Measurements from ENCODE around the gene PIGA. TPM values are rescaled to one million over a fixed set of nuclear protein-coding genes. Genes with fewer than 3 reads are reported as not detected.

The PIGA gene, protein sequence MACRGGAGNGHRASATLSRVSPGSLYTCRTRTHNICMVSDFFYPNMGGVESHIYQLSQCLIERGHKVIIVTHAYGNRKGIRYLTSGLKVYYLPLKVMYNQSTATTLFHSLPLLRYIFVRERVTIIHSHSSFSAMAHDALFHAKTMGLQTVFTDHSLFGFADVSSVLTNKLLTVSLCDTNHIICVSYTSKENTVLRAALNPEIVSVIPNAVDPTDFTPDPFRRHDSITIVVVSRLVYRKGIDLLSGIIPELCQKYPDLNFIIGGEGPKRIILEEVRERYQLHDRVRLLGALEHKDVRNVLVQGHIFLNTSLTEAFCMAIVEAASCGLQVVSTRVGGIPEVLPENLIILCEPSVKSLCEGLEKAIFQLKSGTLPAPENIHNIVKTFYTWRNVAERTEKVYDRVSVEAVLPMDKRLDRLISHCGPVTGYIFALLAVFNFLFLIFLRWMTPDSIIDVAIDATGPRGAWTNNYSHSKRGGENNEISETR
- 40.6 and 43.3 TPM in 2 replicates for total RNA-seq

DNA sequence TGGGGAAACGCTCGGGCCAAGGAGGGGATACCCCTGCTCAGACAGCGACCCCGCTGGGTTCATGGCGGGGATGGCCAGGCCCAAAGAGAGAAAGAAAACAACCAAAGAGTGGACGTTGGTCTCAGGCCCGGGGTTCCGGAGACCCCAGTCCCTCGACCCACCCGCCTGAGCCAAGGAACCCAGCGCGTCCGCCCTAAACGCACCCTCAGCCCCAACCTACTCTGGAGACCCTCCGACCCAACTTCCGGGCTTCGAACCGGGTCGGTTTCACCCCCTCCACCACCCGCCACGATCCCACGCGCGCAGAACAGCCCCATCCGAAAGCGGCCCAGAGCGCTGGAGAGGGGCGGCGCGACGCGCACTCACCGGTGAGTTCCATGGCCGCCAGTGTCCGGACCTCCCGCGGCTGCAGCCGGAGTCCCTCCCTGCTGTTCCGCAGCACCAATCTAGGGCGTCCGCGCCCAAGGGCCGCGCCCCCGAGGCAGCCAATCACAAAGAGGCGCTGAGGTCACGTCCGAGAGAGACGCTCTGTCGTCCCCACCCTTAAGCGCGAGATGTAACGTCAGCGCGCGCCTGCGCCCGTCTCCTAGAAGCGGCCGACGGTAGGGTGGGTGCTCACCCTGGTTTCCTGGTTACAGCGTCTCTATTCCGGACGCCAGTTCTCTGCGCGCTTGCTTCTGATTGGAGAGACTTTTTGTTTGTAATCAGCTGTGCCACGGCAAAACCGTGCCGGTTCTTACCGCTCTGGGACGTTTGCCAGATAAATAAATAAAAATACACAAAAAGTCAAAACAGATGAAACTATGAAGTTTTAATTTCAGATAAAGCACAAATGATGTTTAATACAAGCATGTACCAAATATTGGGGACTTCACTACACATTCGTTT lies at the start of gene PIGA:
TSS of gene PIGA (minus strand) at position 389 of the 888 bp plus-strand sequence. CDS start 3,593 bp downstream, outside the sequence.
- Mint-ChIP-seq H3K9me3 (no peaks in the 10 kb centered on the region), H3K27ac (peak within 1 kb of the TSS; percentile 89), H3K4me3 (ENCODE audit: low read depth) (peak within 1 kb of the TSS; percentile 89), H3K27me3 (ENCODE audit: low read depth) (peaks cover 6% of the 10 kb centered on the region), H3K36me3 (ENCODE audit: low read depth) (peaks cover 11% of the 10 kb centered on the region), H3K4me1 (ENCODE audit: low read depth) (peaks cover 12% of the 10 kb centered on the region)
- intact Hi-C loops (cut with micrococcal nuclease): loop anchor here (1.0 to 10.0 kb wide), 5 partner anchors 159 to 1308 kb away; partner anchors contain the start of genes CA5B, FANCB, GEMIN8 and MOSPD2
- DNase-seq (ENCODE audit: low spot score): peak; percentile 90

DNA sequence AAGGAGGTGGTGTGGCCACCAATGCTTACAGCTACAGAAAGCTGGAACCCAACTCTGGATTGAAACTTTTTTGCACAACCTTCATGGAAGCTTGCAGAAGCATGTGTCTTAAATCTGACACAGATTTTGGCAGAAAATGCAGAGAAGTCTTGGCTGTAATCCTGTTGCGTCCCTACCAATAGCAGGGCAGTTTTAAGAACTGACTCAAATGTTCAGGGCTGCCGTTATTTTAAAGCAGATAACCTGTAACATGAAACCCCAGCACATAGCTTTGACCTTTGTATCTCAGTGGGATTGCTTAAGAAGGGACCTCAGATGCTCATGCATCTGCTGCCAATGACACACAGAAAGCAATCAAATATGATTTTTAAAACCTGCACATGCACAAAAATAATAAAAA lies 49.0 kb upstream of the PIGA start, which contains the start of gene VEGFD:
TSS of gene VEGFD (minus strand) at position 110 of the 400 bp plus-strand sequence. CDS start 467 bp downstream, outside the sequence.
- Mint-ChIP-seq H3K36me3 (ENCODE audit: low read depth) (no peaks in the 10 kb centered on the region), H3K4me3 (ENCODE audit: low read depth) (no peak within 1 kb of the TSS), H3K4me1 (ENCODE audit: low read depth) (no peaks in the 10 kb centered on the region), H3K27ac (no peak within 1 kb of the TSS), H3K27me3 (ENCODE audit: low read depth) (no peaks in the 10 kb centered on the region), H3K9me3 (no peaks in the 10 kb centered on the region)
- intact Hi-C loops (cut with micrococcal nuclease): no loop called here
- DNase-seq (ENCODE audit: low spot score): no peak

DNA sequence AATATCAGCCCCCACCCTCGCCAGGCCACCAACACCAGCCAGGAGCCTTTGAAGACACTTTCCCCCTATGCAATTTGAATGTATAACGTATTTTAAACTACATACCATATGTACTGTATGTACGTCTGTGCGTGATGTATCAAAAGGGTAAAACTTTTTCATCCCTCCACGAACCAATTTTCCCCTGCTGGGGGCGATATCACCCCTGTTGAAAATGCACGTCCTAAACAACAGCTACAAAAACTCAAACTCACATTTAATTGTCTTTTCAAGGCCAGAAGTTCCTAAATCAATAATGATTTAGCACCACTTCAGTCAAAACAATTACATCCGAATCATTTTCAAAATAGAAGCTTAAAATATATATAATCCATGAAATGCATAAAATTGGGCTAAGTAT lies 47.5 kb upstream of the PIGA start:
- Mint-ChIP-seq H3K4me1 (ENCODE audit: low read depth) (no peaks in the 10 kb centered on the region), H3K27ac (no peak overlapping the region), H3K9me3 (no peaks in the 10 kb centered on the region), H3K4me3 (ENCODE audit: low read depth) (no peak overlapping the region), H3K36me3 (ENCODE audit: low read depth) (no peaks in the 10 kb centered on the region), H3K27me3 (ENCODE audit: low read depth) (no peaks in the 10 kb centered on the region)
- no peak for DNase-seq (ENCODE audit: low spot score)
- intact Hi-C loops (cut with micrococcal nuclease): no loop called here

DNA sequence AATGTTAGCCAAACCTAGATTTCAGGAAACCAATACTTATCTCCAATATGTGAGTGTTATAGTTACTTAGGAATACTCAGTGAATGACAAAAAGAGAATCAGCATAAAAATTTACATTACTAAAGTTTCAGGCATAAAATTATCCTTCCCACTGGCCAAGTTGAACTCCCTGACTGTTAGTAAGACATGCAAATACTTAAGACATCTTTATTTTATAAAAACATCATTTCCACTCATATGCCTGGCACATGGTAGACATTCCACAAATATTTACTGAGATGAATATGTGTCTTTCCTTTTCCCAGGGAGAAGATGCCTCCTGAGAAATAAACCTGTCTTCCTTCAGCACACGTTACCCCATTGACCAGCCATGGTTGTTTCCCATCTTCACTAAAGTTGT lies 41.6 kb upstream of the PIGA start:
- H3K4me1 Mint-ChIP-seq (ENCODE audit: low read depth): no peaks in the 10 kb centered on the region

DNA sequence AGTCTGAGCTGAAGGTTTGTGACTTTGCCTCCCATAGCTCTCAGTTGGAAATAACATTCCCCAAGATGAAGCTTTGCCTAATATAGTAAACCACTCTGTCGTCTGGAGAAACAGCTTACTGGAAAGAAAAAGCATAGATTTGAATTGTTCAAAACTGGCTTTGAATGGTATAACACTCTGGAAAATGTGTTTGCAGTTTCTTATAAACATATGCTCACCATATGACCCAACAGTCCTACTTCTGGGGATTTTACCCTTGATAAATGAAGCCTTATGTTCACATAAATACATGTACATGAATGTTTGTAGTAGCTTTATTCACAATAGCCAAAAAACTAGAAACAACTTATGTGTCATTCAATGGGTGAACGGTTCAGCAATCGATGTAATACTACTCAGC lies 38.7 kb upstream of the PIGA start:
- Mint-ChIP-seq H3K4me3 (ENCODE audit: low read depth) (no peak overlapping the region), H3K27me3 (ENCODE audit: low read depth) (peaks cover 5% of the 10 kb centered on the region), H3K9me3 (no peaks in the 10 kb centered on the region), H3K4me1 (ENCODE audit: low read depth) (no peaks in the 10 kb centered on the region), H3K27ac (no peak overlapping the region), H3K36me3 (ENCODE audit: low read depth) (no peaks in the 10 kb centered on the region)
- DNase-seq (ENCODE audit: low spot score): no peak
- intact Hi-C loops (cut with micrococcal nuclease): no loop called here

More for the DNA sequence above, 41.6 kb upstream of the PIGA start:
- Mint-ChIP-seq H3K27me3 (ENCODE audit: low read depth) (peaks cover 2% of the 10 kb centered on the region), H3K27ac (no peak overlapping the region), H3K36me3 (ENCODE audit: low read depth) (no peaks in the 10 kb centered on the region), H3K9me3 (no peaks in the 10 kb centered on the region), H3K4me3 (ENCODE audit: low read depth) (no peak overlapping the region)
- DNase-seq (ENCODE audit: low spot score): no peak
- intact Hi-C loops (cut with micrococcal nuclease): no loop called here

DNA sequence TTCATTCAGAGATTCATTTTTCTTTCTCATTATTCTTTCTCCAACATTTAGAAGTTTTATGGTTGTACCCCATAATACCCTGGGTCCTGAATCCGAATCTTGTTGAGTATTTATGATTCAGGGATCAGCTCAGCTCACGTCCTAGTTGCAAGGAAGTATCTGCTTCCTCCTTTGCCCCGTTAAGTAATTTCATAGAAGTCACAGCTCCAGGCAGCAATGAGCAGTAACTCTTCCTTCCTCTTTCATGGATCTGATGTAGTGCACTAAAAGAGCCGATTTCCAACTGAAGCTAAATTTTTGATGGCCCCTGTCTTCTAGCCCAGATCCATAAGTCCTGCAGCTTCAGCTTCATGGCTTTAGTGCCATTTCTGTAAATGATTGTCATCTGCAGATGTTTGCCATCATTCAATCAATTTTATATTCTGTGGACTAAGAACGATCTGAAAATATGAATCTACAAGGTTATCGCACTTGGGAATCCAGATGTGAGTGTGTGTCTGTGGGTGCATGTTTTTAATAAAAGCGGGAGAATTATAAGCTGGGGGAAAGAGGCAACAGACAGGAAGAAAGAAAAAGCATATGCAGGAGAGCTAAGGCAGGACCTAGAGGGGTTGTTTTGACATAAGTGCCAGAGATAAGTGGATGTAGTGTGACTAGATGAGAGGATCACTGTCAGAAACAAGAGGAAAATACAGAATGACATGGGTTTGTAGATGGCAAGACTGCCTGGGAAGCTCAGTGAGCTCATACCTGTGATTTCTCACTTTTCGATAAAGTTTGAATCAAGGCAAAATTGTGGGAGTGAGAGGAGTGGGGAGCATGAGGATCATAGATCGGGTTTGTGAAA lies 31.4 kb upstream of the PIGA start:
- no peaks in the 10 kb centered on the region for H3K4me1 Mint-ChIP-seq (ENCODE audit: low read depth)
- H3K27me3 Mint-ChIP-seq (ENCODE audit: low read depth): peaks cover 16% of the 10 kb centered on the region
- DNase-seq (ENCODE audit: low spot score): no peak
- H3K36me3 Mint-ChIP-seq (ENCODE audit: low read depth): no peaks in the 10 kb centered on the region
- no peak overlapping the region for H3K27ac Mint-ChIP-seq
- H3K9me3 Mint-ChIP-seq: no peaks in the 10 kb centered on the region
- intact Hi-C loops (cut with micrococcal nuclease): no loop called here
- H3K4me3 Mint-ChIP-seq (ENCODE audit: low read depth): no peak overlapping the region

DNA sequence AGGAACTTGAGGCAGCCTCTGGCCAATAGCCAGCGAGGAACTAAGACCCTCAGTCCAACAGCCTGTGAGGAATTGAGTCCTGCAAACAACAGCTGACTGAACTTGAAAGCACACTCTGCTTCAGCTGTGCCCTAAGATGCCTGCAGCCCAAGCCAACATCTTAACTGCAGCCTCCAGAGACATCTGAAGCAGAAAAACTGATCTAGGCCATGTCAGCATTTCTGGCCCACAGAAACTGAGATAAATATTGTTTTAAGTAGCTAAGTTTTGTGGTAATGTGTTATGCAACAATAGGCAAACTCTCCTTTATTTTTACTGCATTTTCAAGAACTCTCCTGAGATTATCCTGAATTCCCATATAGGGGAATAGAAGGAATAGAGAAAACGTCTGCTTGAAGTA lies 24.4 kb upstream of the PIGA start:
- Mint-ChIP-seq H3K27me3 (ENCODE audit: low read depth) (peaks cover 10% of the 10 kb centered on the region), H3K36me3 (ENCODE audit: low read depth) (no peaks in the 10 kb centered on the region), H3K4me3 (ENCODE audit: low read depth) (no peak overlapping the region), H3K27ac (no peak overlapping the region), H3K4me1 (ENCODE audit: low read depth) (no peaks in the 10 kb centered on the region), H3K9me3 (no peaks in the 10 kb centered on the region)
- no peak for DNase-seq (ENCODE audit: low spot score)
- intact Hi-C loops (cut with micrococcal nuclease): no loop called here

DNA sequence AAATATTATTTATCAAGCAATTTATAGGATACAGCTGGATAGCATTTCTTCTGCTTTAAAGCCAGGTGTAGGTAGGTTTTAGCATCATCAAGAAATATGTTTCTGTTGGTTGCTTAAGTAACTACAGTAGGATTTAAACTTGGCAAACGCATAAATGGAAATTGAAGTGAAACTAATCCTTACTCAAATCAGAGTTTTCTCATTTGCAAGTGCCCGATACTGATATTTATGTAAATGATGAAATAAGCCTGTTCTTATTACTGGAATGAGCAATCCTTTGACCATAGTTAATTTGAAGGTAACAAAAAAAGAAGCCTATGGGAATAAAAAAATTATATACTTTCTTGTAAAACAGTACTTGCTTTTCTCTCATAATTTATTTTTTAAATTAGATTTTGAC lies 23.2 kb upstream of the PIGA start:
- peaks cover 6% of the 10 kb centered on the region for H3K27me3 Mint-ChIP-seq (ENCODE audit: low read depth)
- intact Hi-C loops (cut with micrococcal nuclease): no loop called here
- no peaks in the 10 kb centered on the region for H3K36me3 Mint-ChIP-seq (ENCODE audit: low read depth)
- no peak overlapping the region for H3K27ac Mint-ChIP-seq
- H3K4me3 Mint-ChIP-seq (ENCODE audit: low read depth): no peak overlapping the region
- no peak for DNase-seq (ENCODE audit: low spot score)
- H3K4me1 Mint-ChIP-seq (ENCODE audit: low read depth): no peaks in the 10 kb centered on the region
- no peaks in the 10 kb centered on the region for H3K9me3 Mint-ChIP-seq

DNA sequence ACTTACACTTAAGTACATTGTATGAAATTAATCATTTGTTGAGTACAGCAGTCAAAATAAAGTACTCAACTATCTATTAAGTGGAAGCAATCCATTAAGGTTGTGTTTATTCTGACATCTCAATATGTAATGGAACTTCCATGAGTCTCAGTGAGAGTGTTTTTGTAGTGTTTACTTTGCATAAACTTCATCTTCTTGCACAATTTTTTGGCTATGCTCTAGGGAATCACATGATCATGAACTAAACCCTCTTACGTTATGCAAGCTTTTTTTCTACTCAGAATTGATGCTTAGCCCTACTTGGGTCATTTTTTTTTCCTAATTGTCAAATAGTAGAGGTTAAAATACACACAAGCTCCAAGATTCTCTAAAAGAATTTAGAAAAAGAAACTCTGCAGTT lies 21.1 kb upstream of the PIGA start:
- no peak overlapping the region for H3K27ac Mint-ChIP-seq
- H3K36me3 Mint-ChIP-seq (ENCODE audit: low read depth): no peaks in the 10 kb centered on the region
- H3K9me3 Mint-ChIP-seq: no peaks in the 10 kb centered on the region
- peaks cover 9% of the 10 kb centered on the region for H3K27me3 Mint-ChIP-seq (ENCODE audit: low read depth)
- H3K4me1 Mint-ChIP-seq (ENCODE audit: low read depth): no peaks in the 10 kb centered on the region
- no peak for DNase-seq (ENCODE audit: low spot score)
- H3K4me3 Mint-ChIP-seq (ENCODE audit: low read depth): no peak overlapping the region
- intact Hi-C loops (cut with micrococcal nuclease): no loop called here

DNA sequence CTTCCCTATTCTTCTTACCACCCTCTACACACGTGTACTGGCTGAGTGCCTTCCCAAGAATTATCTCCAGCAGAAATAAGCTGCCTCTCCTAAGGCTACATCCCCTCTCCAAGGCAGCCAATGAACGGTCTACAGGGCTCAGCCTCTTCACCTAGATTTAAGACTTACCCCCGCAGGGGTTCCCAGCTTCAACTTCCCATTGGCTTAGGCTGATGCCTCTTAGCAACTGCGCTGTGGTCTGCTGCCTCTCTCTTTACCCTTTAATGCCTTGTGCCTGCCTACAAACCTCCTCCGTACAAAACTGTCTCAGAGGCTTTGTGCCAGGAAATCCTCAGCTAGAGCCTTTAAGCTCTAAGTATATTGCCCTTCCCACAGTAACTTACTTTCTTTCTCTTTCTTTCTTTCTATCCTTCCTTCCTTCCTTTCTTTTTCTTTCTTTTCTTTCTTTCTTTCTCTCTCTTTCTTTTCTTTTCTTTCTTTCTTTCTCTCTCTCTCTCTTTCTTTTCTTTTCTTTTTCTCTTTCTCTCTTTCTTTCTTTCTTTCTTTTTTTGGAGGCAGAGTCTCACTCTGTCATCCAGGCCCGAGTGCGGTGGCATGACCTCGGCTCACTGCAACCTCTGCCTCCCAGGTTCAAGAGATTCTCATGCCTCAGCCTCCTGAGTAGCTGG lies 15.1 kb upstream of the PIGA start:
- Mint-ChIP-seq H3K27ac (no peak overlapping the region), H3K9me3 (no peaks in the 10 kb centered on the region), H3K4me3 (ENCODE audit: low read depth) (no peak overlapping the region), H3K27me3 (ENCODE audit: low read depth) (peaks cover 5% of the 10 kb centered on the region), H3K36me3 (ENCODE audit: low read depth) (no peaks in the 10 kb centered on the region), H3K4me1 (ENCODE audit: low read depth) (no peaks in the 10 kb centered on the region)
- DNase-seq (ENCODE audit: low spot score): no peak
- intact Hi-C loops (cut with micrococcal nuclease): no loop called here

DNA sequence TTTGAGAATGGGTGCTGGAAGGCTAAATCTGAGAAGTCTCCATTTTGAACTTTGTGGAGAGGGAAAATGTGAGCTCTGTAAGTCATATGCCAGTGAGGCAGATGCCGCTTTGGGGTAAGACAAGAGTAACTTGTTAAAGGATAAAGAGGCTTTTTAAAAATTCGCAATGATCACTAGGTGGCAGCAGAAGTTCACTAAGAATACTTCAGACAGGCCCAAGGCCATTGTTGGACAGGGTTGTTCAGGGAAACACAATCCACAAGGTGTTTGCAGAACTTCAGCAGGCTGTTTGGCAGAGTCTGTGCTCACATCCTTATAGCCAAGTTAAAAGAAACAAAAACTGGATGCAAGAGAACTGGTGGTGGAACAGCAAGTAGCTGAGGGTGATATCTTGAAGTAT lies 13.7 kb upstream of the PIGA start:
- Mint-ChIP-seq H3K27me3 (ENCODE audit: low read depth) (peaks cover 5% of the 10 kb centered on the region), H3K4me1 (ENCODE audit: low read depth) (no peaks in the 10 kb centered on the region), H3K27ac (no peak overlapping the region), H3K36me3 (ENCODE audit: low read depth) (no peaks in the 10 kb centered on the region), H3K9me3 (no peaks in the 10 kb centered on the region), H3K4me3 (ENCODE audit: low read depth) (no peak overlapping the region)
- intact Hi-C loops (cut with micrococcal nuclease): loop anchor here (1.0 kb wide), 1 partner anchor 122 kb away; no protein-coding TSS in a partner anchor
- no peak for DNase-seq (ENCODE audit: low spot score)

DNA sequence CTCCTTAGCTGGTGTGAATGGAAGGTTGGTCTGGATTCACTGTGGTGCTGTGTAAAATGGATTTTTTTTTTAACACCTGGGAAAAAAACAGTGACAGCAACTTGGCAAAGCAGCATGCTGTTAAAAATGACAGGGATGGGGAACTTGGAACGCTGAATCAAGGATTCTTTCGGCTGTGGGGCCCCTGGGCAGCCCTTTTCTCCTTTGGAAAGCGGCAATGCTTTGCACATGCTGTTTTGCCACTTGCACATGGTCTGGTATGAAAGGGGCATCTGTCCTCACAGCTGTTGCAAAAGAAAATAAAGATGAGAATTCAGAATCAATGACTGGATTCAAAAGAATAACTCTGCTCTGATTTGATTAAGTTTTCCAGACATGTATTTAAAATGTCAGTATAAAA lies 10.7 kb upstream of the PIGA start:
- intact Hi-C loops (cut with micrococcal nuclease): no loop called here
- no peak overlapping the region for H3K4me3 Mint-ChIP-seq (ENCODE audit: low read depth)
- no peaks in the 10 kb centered on the region for H3K9me3 Mint-ChIP-seq
- H3K27me3 Mint-ChIP-seq (ENCODE audit: low read depth): peaks cover 5% of the 10 kb centered on the region
- no peaks in the 10 kb centered on the region for H3K4me1 Mint-ChIP-seq (ENCODE audit: low read depth)
- H3K27ac Mint-ChIP-seq: no peak overlapping the region
- no peak for DNase-seq (ENCODE audit: low spot score)
- no peaks in the 10 kb centered on the region for H3K36me3 Mint-ChIP-seq (ENCODE audit: low read depth)
